Right atrium auricular region (tissue), 2 donors: ENCODE data around the gene ATF7IP2. TPM values are rescaled to one million over a fixed set of nuclear protein-coding genes. Genes with fewer than 3 reads are reported as not detected.
"Not testable (repeated sequence)": the region's sequence is repeated elsewhere in the genome, so short reads cannot be mapped to it uniquely, and the experiment has no call there.

ENCODE experiments used
- DNase-seq: peaks from one replicate; pipeline ENCODE4 v3.0.0-alpha.2; 2019; ENCODE audit warnings: low spot score
- H3K27ac ChIP-seq, 2 donors: fragments of 200-600 bp; sonication (generic); 1 replicate in 1 of 2; 2 replicates in 1 of 2; pipeline ENCODE4 v1.5.1; 2016 to 2019
- H3K27me3 ChIP-seq, 2 donors: fragments of 200-600 bp; sonication (generic); one replicate each; pipeline versions ENCODE4 v1.5.1 to v1.6.0; 2017 to 2019
- H3K36me3 ChIP-seq: fragments of 200-600 bp; sonication (generic); one replicate; pipeline ENCODE4 v1.5.1; 2016
- H3K4me1 ChIP-seq, 2 donors: fragments of 200-600 bp; sonication (generic); one replicate each; pipeline versions ENCODE4 v1.5.1 to v1.6.0; 2017 to 2019
- H3K4me3 ChIP-seq, 2 donors: fragments of 200-600 bp; sonication (generic); 1 replicate in 1 of 2; 2 replicates in 1 of 2; pipeline ENCODE4 v1.5.1; 2017 to 2019; ENCODE audit warnings: mild to moderate bottlenecking in 1 of 2, moderate library complexity in 1 of 2
- H3K9me3 ChIP-seq, 2 donors: fragments of 200-600 bp; sonication (generic); one replicate each; pipeline ENCODE4 v1.5.1; 2019
- total RNA-seq, 2 donors: library from RNA; depleted of rRNA; stranded (reverse); fragments of >200 nt; gene quantifications; one replicate each; pipeline ENCODE4 v1.1.0, GENCODE V29; 2016
- TF ChIP-seq, protein P1 (sequence below), 2 donors: fragments of 200-600 bp; sonication (generic); IDR thresholded peaks; one replicate each; pipeline ENCODE4 v1.5.1; 2019; ENCODE audit warnings: antibody characterized with exemption in 2 of 2

ATF7IP2 gene
- total RNA-seq, 2 donors from 2014 or later = 22.6 to 32.7 TPM

DNA sequence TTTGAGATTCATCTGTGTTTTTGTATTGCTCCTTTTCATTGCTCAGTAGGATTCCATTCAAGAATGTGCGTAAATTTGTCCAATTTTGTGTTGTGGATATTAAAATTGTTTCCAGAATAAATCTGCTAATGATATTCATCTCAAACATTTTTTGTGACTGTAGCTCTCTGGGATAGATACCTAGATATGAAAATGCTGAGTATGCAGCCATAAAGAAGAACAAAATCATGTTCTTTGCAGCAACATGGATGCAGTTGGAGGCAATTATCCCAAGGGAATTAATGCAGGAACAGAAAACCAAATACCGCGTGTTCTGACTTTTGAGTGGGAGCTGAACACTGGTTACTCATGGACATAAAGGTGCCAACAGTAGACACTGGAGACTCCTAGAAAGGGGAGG lies 40.2 kb upstream of the ATF7IP2 start:
- H3K36me3 ChIP-seq = no peaks in the 10 kb centered on the region
- DNase-seq = no peak
- no peak overlapping the region for H3K4me3 ChIP-seq
- no peak overlapping the region for H3K27ac ChIP-seq
- TF ChIP-seq, protein P1, sequence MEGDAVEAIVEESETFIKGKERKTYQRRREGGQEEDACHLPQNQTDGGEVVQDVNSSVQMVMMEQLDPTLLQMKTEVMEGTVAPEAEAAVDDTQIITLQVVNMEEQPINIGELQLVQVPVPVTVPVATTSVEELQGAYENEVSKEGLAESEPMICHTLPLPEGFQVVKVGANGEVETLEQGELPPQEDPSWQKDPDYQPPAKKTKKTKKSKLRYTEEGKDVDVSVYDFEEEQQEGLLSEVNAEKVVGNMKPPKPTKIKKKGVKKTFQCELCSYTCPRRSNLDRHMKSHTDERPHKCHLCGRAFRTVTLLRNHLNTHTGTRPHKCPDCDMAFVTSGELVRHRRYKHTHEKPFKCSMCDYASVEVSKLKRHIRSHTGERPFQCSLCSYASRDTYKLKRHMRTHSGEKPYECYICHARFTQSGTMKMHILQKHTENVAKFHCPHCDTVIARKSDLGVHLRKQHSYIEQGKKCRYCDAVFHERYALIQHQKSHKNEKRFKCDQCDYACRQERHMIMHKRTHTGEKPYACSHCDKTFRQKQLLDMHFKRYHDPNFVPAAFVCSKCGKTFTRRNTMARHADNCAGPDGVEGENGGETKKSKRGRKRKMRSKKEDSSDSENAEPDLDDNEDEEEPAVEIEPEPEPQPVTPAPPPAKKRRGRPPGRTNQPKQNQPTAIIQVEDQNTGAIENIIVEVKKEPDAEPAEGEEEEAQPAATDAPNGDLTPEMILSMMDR (IDR thresholded peaks at IDR 0.05) = no peak
- no peaks in the 10 kb centered on the region for H3K4me1 ChIP-seq
- peaks cover 0 to 24% of the 10 kb centered on the region in 2 donors for H3K9me3 ChIP-seq
- no peaks in the 10 kb centered on the region for H3K27me3 ChIP-seq

- H3K27ac ChIP-seq = no peak overlapping the region
- no peak overlapping the region for H3K4me3 ChIP-seq
- no peaks in the 10 kb centered on the region for H3K4me1 ChIP-seq
- no peaks in the 10 kb centered on the region for H3K27me3 ChIP-seq
- no peaks in the 10 kb centered on the region for H3K36me3 ChIP-seq
- DNase-seq = no peak
- TF ChIP-seq, protein P1 (IDR thresholded peaks at IDR 0.05) = no peak
- no peaks in the 10 kb centered on the region for H3K9me3 ChIP-seq
Measured at GRCh38 chr16:10349851-10350250, 36.0 kb upstream of the ATF7IP2 start.

DNA sequence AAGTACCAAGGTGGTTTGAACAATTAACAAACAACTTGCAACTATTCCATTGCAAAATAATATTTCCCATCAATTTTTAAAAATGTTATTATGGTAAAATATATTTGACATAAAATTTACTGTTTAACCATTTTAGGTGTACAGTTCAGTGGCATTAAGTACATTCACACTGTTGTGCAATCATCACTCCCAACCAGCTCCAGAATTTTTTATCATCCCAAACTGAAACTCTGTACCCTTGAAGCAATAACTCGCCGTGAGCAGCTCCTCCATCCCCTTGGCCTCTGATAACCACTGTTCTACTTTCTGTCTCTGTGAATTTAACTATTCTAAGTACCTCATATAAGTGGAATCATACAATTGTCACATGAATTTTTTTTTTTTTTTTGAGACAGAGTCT lies 33.6 kb upstream of the ATF7IP2 start:
- no peak overlapping the region for H3K4me3 ChIP-seq
- no peak for DNase-seq
- H3K9me3 ChIP-seq = no peaks in the 10 kb centered on the region
- H3K36me3 ChIP-seq = no peaks in the 10 kb centered on the region
- H3K27ac ChIP-seq = no peak overlapping the region
- no peaks in the 10 kb centered on the region for H3K27me3 ChIP-seq
- TF ChIP-seq, protein P1 (IDR thresholded peaks at IDR 0.05) = no peak
- H3K4me1 ChIP-seq = no peaks in the 10 kb centered on the region

GRCh38 chr16:10355589-10355988 lies 30.3 kb upstream of the ATF7IP2 start:
- H3K4me3 ChIP-seq = no peak overlapping the region
- no peak overlapping the region for H3K27ac ChIP-seq
- H3K36me3 ChIP-seq = no peaks in the 10 kb centered on the region
- no peak for DNase-seq
- H3K4me1 ChIP-seq = no peaks in the 10 kb centered on the region
- H3K9me3 ChIP-seq = no peaks in the 10 kb centered on the region
- TF ChIP-seq, protein P1 (IDR thresholded peaks at IDR 0.05) = no peak
- no peaks in the 10 kb centered on the region for H3K27me3 ChIP-seq

- Histone ChIP-seq H3K9me3 (no peaks in the 10 kb centered on the region), H3K27ac (no peak overlapping the region), H3K36me3 (no peaks in the 10 kb centered on the region), H3K27me3 (no peaks in the 10 kb centered on the region), H3K4me3 (no peak overlapping the region), H3K4me1 (no peaks in the 10 kb centered on the region)
- no peak for DNase-seq
- TF ChIP-seq, protein P1 (IDR thresholded peaks at IDR 0.05) = no peak
Measured at GRCh38 chr16:10356870-10357842, 28.7 kb upstream of the ATF7IP2 start.

- H3K4me1 ChIP-seq, DNase-seq, H3K36me3 ChIP-seq, H3K4me3 ChIP-seq, H3K9me3 ChIP-seq, H3K27ac ChIP-seq, H3K27me3 ChIP-seq: not testable (repeated sequence)
Measured at GRCh38 chr16:10361747-10362076, 24.1 kb upstream of the ATF7IP2 start.
